ENCODE results near the gene JPT2. TPM values are rescaled to one million over a fixed set of nuclear protein-coding genes. Genes with fewer than 3 reads are reported as not detected.
A peak's percentile ranks its signal among the peaks of the same experiment; 100 is the strongest.

JPT2 gene
- total RNA-seq, 1 experiment from 2014 or later = 150 TPM

DNA sequence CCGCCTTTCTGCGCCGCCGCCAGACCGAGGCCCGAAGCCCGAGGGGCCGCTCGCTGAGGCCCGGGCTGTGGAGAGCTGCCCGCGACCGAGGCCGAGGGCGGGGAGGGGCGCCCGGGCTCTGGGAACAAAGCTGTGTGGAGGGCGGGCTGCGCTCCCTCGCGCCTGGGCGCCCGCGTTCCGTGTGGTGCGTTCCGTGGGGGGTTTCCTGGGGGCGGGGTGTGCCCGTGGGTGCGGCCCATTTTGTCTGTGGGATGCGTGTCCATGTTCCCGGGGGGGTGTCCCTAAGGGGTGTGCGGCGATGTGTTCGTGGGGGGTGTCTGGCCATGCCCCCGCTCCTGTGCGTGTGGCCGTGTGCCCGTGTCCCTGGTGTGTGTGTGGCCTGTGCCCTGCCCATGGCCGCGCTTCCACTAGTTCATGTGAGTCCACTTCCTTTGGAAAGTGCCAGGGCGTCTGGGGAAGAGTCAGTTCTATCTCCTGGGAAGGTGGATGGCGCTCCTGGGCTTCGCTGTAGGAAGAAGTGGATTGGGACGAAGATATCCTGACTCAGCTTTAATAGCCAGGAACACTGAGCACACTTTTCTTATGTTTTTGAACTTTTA lies 520 bp downstream of the JPT2 start (continued):
- TF ChIP-seq, protein P1, sequence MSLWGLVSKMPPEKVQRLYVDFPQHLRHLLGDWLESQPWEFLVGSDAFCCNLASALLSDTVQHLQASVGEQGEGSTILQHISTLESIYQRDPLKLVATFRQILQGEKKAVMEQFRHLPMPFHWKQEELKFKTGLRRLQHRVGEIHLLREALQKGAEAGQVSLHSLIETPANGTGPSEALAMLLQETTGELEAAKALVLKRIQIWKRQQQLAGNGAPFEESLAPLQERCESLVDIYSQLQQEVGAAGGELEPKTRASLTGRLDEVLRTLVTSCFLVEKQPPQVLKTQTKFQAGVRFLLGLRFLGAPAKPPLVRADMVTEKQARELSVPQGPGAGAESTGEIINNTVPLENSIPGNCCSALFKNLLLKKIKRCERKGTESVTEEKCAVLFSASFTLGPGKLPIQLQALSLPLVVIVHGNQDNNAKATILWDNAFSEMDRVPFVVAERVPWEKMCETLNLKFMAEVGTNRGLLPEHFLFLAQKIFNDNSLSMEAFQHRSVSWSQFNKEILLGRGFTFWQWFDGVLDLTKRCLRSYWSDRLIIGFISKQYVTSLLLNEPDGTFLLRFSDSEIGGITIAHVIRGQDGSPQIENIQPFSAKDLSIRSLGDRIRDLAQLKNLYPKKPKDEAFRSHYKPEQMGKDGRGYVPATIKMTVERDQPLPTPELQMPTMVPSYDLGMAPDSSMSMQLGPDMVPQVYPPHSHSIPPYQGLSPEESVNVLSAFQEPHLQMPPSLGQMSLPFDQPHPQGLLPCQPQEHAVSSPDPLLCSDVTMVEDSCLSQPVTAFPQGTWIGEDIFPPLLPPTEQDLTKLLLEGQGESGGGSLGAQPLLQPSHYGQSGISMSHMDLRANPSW (CRISPR knock-in tag; conservative IDR thresholded peaks at IDR 0.05; ENCODE audit: low read depth) = no peak
- TF ChIP-seq, protein P2, sequence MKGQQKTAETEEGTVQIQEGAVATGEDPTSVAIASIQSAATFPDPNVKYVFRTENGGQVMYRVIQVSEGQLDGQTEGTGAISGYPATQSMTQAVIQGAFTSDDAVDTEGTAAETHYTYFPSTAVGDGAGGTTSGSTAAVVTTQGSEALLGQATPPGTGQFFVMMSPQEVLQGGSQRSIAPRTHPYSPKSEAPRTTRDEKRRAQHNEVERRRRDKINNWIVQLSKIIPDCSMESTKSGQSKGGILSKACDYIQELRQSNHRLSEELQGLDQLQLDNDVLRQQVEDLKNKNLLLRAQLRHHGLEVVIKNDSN (CRISPR knock-in tag; IDR thresholded peaks at IDR 0.05) = peak; percentile 41; the same call in 1 of the 2 replicates
- peak; percentile 76; the same call in 1 of the 2 replicates for TF ChIP-seq JUN (CRISPR knock-in tag; IDR thresholded peaks at IDR 0.05)
- TF ChIP-seq, protein P3, sequence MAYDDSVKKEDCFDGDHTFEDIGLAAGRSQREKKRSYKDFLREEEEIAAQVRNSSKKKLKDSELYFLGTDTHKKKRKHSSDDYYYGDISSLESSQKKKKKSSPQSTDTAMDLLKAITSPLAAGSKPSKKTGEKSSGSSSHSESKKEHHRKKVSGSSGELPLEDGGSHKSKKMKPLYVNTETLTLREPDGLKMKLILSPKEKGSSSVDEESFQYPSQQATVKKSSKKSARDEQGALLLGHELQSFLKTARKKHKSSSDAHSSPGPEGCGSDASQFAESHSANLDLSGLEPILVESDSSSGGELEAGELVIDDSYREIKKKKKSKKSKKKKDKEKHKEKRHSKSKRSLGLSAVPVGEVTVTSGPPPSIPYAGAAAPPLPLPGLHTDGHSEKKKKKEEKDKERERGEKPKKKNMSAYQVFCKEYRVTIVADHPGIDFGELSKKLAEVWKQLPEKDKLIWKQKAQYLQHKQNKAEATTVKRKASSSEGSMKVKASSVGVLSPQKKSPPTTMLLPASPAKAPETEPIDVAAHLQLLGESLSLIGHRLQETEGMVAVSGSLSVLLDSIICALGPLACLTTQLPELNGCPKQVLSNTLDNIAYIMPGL (CRISPR knock-in tag; IDR thresholded peaks at IDR 0.05) = peak; percentile 55; the same call in 1 of the 2 replicates
- TF ChIP-seq CREM (CRISPR knock-in tag; IDR thresholded peaks at IDR 0.05) = no peak; the same call in 1 of the 2 replicates
- 0 out of 2 replicates have a peak, but pooled peaks have one; percentile 54 for TF ChIP-seq SMAD4 (CRISPR knock-in tag; IDR thresholded peaks at IDR 0.05)

DNA sequence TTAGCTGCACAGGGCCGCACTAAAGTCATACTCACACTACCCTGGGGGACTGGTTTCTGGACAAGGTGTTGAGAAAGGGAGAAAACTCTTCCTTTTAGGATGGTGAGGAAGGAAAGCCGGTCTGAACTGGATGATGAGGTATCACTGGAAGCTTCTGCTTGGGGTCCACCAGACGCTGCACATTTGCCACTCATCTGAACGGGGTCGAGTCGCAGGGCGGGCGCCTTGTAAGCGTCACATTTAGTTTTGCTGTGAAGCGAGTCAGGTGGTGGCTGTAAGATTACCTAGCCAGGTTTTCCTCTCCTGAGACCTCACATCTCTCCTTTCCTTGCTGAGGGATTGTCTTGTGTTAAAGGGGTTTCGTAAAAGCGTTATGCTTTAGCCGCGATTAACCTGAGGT lies 2.3 kb downstream of the JPT2 start:
- peak overlapping the region; percentile 90 for H3K4me3 Mint-ChIP-seq
- no peaks in the 10 kb centered on the region for H3K9me3 Mint-ChIP-seq
- ChIA-PET CTCF (interaction anchor here (0.8 to 2.9 kb wide), 3 partner anchors 26 to 84 kb away, joined by 3 to 10 read pairs (median 3); partner anchors contain the start of gene MAPK8IP3), POLR2A (interaction anchor here (1.3 kb wide), 1 partner anchor 93 kb away, joined by 3 read pairs; no protein-coding TSS in a partner anchor)
- peak overlapping the region; percentile 90 for H3K27ac Mint-ChIP-seq
- H3K4me1 Mint-ChIP-seq = peaks cover 31% of the 10 kb centered on the region
- TF ChIP-seq, protein P4, sequence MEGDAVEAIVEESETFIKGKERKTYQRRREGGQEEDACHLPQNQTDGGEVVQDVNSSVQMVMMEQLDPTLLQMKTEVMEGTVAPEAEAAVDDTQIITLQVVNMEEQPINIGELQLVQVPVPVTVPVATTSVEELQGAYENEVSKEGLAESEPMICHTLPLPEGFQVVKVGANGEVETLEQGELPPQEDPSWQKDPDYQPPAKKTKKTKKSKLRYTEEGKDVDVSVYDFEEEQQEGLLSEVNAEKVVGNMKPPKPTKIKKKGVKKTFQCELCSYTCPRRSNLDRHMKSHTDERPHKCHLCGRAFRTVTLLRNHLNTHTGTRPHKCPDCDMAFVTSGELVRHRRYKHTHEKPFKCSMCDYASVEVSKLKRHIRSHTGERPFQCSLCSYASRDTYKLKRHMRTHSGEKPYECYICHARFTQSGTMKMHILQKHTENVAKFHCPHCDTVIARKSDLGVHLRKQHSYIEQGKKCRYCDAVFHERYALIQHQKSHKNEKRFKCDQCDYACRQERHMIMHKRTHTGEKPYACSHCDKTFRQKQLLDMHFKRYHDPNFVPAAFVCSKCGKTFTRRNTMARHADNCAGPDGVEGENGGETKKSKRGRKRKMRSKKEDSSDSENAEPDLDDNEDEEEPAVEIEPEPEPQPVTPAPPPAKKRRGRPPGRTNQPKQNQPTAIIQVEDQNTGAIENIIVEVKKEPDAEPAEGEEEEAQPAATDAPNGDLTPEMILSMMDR (IDR thresholded peaks at IDR 0.05) = no peak
- TF ChIP-seq MYBL2 (CRISPR knock-in tag; IDR thresholded peaks at IDR 0.05) (no peak), GRHL2 (CRISPR knock-in tag; IDR thresholded peaks at IDR 0.05; ENCODE audit: insufficient replicate concordance, severe bottlenecking) (no peak), FOXP1 (CRISPR knock-in tag; IDR thresholded peaks at IDR 0.05; ENCODE audit: borderline replicate concordance) (no peak), OVOL2 (CRISPR knock-in tag; IDR thresholded peaks at IDR 0.05; ENCODE audit: borderline replicate concordance) (no peak), RELA (CRISPR knock-in tag; IDR thresholded peaks at IDR 0.05; ENCODE audit: borderline replicate concordance) (no peak), ZNF138 (CRISPR knock-in tag; conservative IDR thresholded peaks at IDR 0.05) (no peak), NFATC4 (CRISPR knock-in tag; IDR thresholded peaks at IDR 0.05) (no peak)
- TF ChIP-seq, protein P1 (CRISPR knock-in tag; conservative IDR thresholded peaks at IDR 0.05; ENCODE audit: low read depth) = no peak
- TF ChIP-seq, protein P5, sequence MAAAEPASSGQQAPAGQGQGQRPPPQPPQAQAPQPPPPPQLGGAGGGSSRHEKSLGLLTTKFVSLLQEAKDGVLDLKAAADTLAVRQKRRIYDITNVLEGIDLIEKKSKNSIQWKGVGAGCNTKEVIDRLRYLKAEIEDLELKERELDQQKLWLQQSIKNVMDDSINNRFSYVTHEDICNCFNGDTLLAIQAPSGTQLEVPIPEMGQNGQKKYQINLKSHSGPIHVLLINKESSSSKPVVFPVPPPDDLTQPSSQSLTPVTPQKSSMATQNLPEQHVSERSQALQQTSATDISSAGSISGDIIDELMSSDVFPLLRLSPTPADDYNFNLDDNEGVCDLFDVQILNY (CRISPR knock-in tag; IDR thresholded peaks at IDR 0.05) = no peak
- TF ChIP-seq, protein P6, sequence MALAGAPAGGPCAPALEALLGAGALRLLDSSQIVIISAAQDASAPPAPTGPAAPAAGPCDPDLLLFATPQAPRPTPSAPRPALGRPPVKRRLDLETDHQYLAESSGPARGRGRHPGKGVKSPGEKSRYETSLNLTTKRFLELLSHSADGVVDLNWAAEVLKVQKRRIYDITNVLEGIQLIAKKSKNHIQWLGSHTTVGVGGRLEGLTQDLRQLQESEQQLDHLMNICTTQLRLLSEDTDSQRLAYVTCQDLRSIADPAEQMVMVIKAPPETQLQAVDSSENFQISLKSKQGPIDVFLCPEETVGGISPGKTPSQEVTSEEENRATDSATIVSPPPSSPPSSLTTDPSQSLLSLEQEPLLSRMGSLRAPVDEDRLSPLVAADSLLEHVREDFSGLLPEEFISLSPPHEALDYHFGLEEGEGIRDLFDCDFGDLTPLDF (CRISPR knock-in tag; IDR thresholded peaks at IDR 0.05) = no peak
- TF ChIP-seq, protein P3 (CRISPR knock-in tag; IDR thresholded peaks at IDR 0.05) = no peak
- ATAC-seq (no peak), DNase-seq (ENCODE audit: low spot score) (no peak)
- no peaks in the 10 kb centered on the region for H3K27me3 Mint-ChIP-seq (ENCODE audit: low read depth)
- H3K36me3 Mint-ChIP-seq = peaks cover 26% of the 10 kb centered on the region

Measured in WTC11 (cell line).